Panc1 (cell line): Measurements from ENCODE around the gene PML. TPM values are rescaled to one million over a fixed set of nuclear protein-coding genes. Genes with fewer than 3 reads are reported as not detected.

Experiments used
- ATAC-seq: fragments of 200-7000 bp; cut with Tn5 transposase; 2 replicates; pipeline ENCODE4 v1.9.1; 2020; ENCODE audit warnings: mild to moderate bottlenecking, moderate library complexity
- BruUV-seq: library from RNA; stranded (reverse); fragments of 400-500 nt; replicated peaks from 2 replicates; lab custom pipeline; 2021; lab: Mats Ljungman, UMichigan
- CTCF ChIA-PET: fragments of 300-600 bp; sonication (Branson Sonifier 250); formaldehyde crosslinking; loops from one replicate; lab custom pipeline; 2022; ENCODE audit warnings: antibody characterized with exemption; lab: Charles Lee
- POLR2A ChIA-PET: fragments of 300-600 bp; sonication (Branson Sonifier 250); formaldehyde crosslinking; loops from one replicate; lab custom pipeline; 2022; ENCODE audit warnings: antibody characterized with exemption; lab: Charles Lee
- DNase-seq: peaks from one replicate; pipeline ENCODE4 v3.0.0-alpha.2; 2010; ENCODE audit warnings: low read depth, low spot score
- H3K27ac ChIP-seq: 2 replicates; pipeline ENCODE4 v1.5.1; 2011; ENCODE audit warnings: mild to moderate bottlenecking, low read length, inconsistent platforms
- H3K27me3 ChIP-seq: fragments of 200-500 bp; sonication (Bioruptor generic); 2 replicates; pipeline ENCODE4 v1.6.0; 2014; ENCODE audit warnings: low read length, inconsistent platforms; ENCODE audit not compliant: control insufficient read depth, insufficient read depth
- H3K36me3 ChIP-seq: fragments of 200-500 bp; sonication (Bioruptor generic); 2 replicates; pipeline ENCODE4 v1.5.1; 2014; ENCODE audit warnings: inconsistent platforms, mild to moderate bottlenecking, low read length, moderate library complexity; ENCODE audit not compliant: control insufficient read depth, insufficient read depth
- H3K4me1 ChIP-seq: 2 replicates; pipeline ENCODE4 v1.5.1; 2011; ENCODE audit warnings: inconsistent platforms, mild to moderate bottlenecking, low read length, moderate library complexity; ENCODE audit not compliant: control insufficient read depth, insufficient read depth
- H3K4me3 ChIP-seq, 2 experiments: 2 replicates each; pipeline ENCODE4 v1.5.1; 2011 to 2012; ENCODE audit warnings: low read depth in 2 of 2, low read length in 2 of 2, mild to moderate bottlenecking in 2 of 2, inconsistent platforms in 1 of 2, moderate library complexity in 1 of 2
- H3K9me3 ChIP-seq: fragments of 200-500 bp; sonication (Bioruptor generic); 2 replicates; pipeline ENCODE4 v1.5.1; 2014; ENCODE audit warnings: low read depth, mild to moderate bottlenecking, inconsistent platforms, low read length, moderate library complexity; ENCODE audit not compliant: control insufficient read depth, insufficient read depth
- POLR2AphosphoS5 ChIP-seq: IDR thresholded peaks from 2 replicates; pipeline ENCODE4 v1.6.1; 2012; ENCODE audit warnings: mild to moderate bottlenecking, low read depth, low read length, moderate library complexity
- REST ChIP-seq, 2 experiments: IDR thresholded peaks; 2 replicates each; pipeline ENCODE4 v1.6.1; 2011 to 2012; ENCODE audit warnings: low read depth in 2 of 2, control low read depth in 1 of 2, low read length in 1 of 2, mild to moderate bottlenecking in 1 of 2, moderate library complexity in 1 of 2; ENCODE audit not compliant: insufficient read depth in 1 of 2
- SIN3A ChIP-seq: IDR thresholded peaks from 2 replicates; pipeline ENCODE4 v1.6.1; 2012; ENCODE audit warnings: low read depth, mild to moderate bottlenecking, low read length, moderate library complexity, borderline replicate concordance; ENCODE audit not compliant: insufficient read depth
- TCF7L2 ChIP-seq: IDR thresholded peaks from 2 replicates; pipeline ENCODE4 v1.6.1; 2011; ENCODE audit warnings: mild to moderate bottlenecking, low read depth, low read length, inconsistent platforms
- in situ Hi-C: cut with HindIII; loops from 2 replicates; pipeline ENCODE4 v1.10.0; 2016; ENCODE audit warnings: low sequenced_read_pairs, low pct_unique_long_range_greater_than_20kb
- intact Hi-C: fragments of 100-400 bp; cut with micrococcal nuclease; formaldehyde crosslinking; loops from one replicate; pipeline ENCODE4 v1.10.0; 2022; ENCODE audit not compliant: unreplicated experiment
- total RNA-seq: library from RNA; stranded (reverse); gene quantifications from one replicate; pipeline ENCODE4 v1.2.1, GENCODE V29; 2021; ENCODE audit not compliant: unreplicated experiment
- TF ChIP-seq, protein P1 (sequence below): fragments of 450-650 bp; IDR thresholded peaks from 2 replicates; pipeline ENCODE4 v1.5.1; 2017; ENCODE audit warnings: mild to moderate bottlenecking

Gene PML
- total RNA-seq, 1 experiment from 2014 or later, result 52.2 TPM

DNA sequence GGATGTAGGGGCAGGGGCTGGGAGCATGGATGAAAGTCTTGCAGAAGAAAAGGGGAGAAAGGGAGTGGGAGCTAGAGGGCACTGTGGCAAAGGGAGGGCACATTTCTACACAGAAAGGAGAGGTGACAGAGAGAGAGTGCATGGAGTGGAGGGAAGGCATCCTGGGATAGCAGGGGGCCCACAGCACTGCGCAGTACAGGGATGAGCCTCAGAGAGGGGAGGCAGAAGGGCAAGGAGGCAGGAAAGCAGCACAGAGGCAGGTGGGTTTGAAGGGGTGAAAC is 7.8 kb upstream of the PML start:
- H3K27ac ChIP-seq, result no peak overlapping the region

GRCh38 chr15:73987250-73987649 is 7.3 kb upstream of the PML start:
- no TSS peak for BruUV-seq
- Histone ChIP-seq H3K9me3 (no peaks in the 10 kb centered on the region), H3K27ac (no peak overlapping the region), H3K4me3 (no peak overlapping the region), H3K4me1 (peaks cover 18% of the 10 kb centered on the region), H3K36me3 (no peaks in the 10 kb centered on the region), H3K27me3 (no peaks in the 10 kb centered on the region)
- ChIA-PET CTCF (no interaction called here), POLR2A (no interaction called here)
- ATAC-seq (no peak), DNase-seq (no peak)
- in situ Hi-C loops (no loop called here), intact Hi-C loops (no loop called here)
- no peak for TF ChIP-seq POLR2AphosphoS5
- TF ChIP-seq TCF7L2, result no peak
- TF ChIP-seq REST (IDR thresholded peaks at IDR 0.05; ENCODE audit: insufficient read depth in 1 of 2, low read depth in 2 of 2, low read length in 1 of 2), result no peak
- TF ChIP-seq, protein P1, sequence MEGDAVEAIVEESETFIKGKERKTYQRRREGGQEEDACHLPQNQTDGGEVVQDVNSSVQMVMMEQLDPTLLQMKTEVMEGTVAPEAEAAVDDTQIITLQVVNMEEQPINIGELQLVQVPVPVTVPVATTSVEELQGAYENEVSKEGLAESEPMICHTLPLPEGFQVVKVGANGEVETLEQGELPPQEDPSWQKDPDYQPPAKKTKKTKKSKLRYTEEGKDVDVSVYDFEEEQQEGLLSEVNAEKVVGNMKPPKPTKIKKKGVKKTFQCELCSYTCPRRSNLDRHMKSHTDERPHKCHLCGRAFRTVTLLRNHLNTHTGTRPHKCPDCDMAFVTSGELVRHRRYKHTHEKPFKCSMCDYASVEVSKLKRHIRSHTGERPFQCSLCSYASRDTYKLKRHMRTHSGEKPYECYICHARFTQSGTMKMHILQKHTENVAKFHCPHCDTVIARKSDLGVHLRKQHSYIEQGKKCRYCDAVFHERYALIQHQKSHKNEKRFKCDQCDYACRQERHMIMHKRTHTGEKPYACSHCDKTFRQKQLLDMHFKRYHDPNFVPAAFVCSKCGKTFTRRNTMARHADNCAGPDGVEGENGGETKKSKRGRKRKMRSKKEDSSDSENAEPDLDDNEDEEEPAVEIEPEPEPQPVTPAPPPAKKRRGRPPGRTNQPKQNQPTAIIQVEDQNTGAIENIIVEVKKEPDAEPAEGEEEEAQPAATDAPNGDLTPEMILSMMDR, result no peak
- TF ChIP-seq SIN3A, result no peak

More for the DNA sequence above, 7.8 kb upstream of the PML start:
- ChIA-PET CTCF (no interaction called here), POLR2A (no interaction called here)
- no peaks in the 10 kb centered on the region for H3K36me3 ChIP-seq
- H3K9me3 ChIP-seq, result no peaks in the 10 kb centered on the region
- in situ Hi-C loops, result no loop called here
- no peaks in the 10 kb centered on the region for H3K27me3 ChIP-seq
- intact Hi-C loops, result no loop called here
- TF ChIP-seq, protein P1, result no peak
- no peak for TF ChIP-seq SIN3A
- TF ChIP-seq TCF7L2, result no peak
- no peak for TF ChIP-seq REST (IDR thresholded peaks at IDR 0.05; ENCODE audit: insufficient read depth in 1 of 2, low read depth in 2 of 2, low read length in 1 of 2)
- no peak for TF ChIP-seq POLR2AphosphoS5
- H3K4me3 ChIP-seq, result no peak overlapping the region
- DNase-seq (no peak), ATAC-seq (no peak)
- H3K4me1 ChIP-seq, result peaks cover 21% of the 10 kb centered on the region
- BruUV-seq, result no TSS peak
